Activated T-cell treated with anti-CD3 and anti-CD28 coated beads for 24 hours (primary cell): ENCODE data around the gene STPG3.

Source experiments
- DNase-seq: peaks from one replicate; pipeline ENCODE4 v3.0.0-alpha.2; 2020; ENCODE audit warnings: low read depth

STPG3 gene

GRCh38 chr9:137222190-137223077, 28.7 kb upstream of the STPG3 start, which contains the start of gene RNF208:
Gene RNF208, minus strand, starts transcription at chr9:137222240. Its CDS starts 1,028 bp downstream, at chr9:137221212.
- DNase-seq, result no peak

- DNase-seq, result peak; percentile 98
Measured at GRCh38 chr9:137223078-137223970, 27.8 kb upstream of the STPG3 start.

- DNase-seq, result no peak
Measured at GRCh38 chr9:137224830-137225694, 26.0 kb upstream of the STPG3 start, which contains the start of gene CYSRT1. Gene CYSRT1, plus strand, starts transcription at chr9:137225174. Its CDS starts 448 bp downstream, at chr9:137225622.

GRCh38 chr9:137225699-137226331, 25.3 kb upstream of the STPG3 start:
- no peak for DNase-seq

GRCh38 chr9:137226338-137227053, 24.6 kb upstream of the STPG3 start:
- DNase-seq, result no peak

- peak; percentile 77 for DNase-seq
Measured at GRCh38 chr9:137227054-137227852, 23.8 kb upstream of the STPG3 start, which contains the start of gene RNF224. Gene RNF224, plus strand, starts transcription at chr9:137227502. Its CDS starts 834 bp downstream, at chr9:137228336.

- no peak for DNase-seq
Measured at GRCh38 chr9:137227853-137228505, 23.1 kb upstream of the STPG3 start.

- no peak for DNase-seq
Measured at GRCh38 chr9:137228506-137228967, 22.5 kb upstream of the STPG3 start.

- no peak for DNase-seq
Measured at GRCh38 chr9:137228968-137229896, 21.9 kb upstream of the STPG3 start.

GRCh38 chr9:137229903-137230704, 21.0 kb upstream of the STPG3 start:
- DNase-seq, result no peak

- DNase-seq, result no peak
Measured at GRCh38 chr9:137230705-137231371, 20.2 kb upstream of the STPG3 start, which contains the start of gene SLC34A3. Gene SLC34A3, plus strand, starts transcription at chr9:137230901. Its CDS starts 802 bp downstream, at chr9:137231703.

GRCh38 chr9:137231372-137232039, 19.6 kb upstream of the STPG3 start:
- no peak for DNase-seq

GRCh38 chr9:137232101-137232500, 19.0 kb upstream of the STPG3 start:
- DNase-seq, result no peak

GRCh38 chr9:137232510-137232909, 18.6 kb upstream of the STPG3 start:
- no peak for DNase-seq

- DNase-seq, result no peak
Measured at GRCh38 chr9:137233143-137233980, 17.7 kb upstream of the STPG3 start.
